Transverse colon (tissue), 4 donors: ENCODE results near the gene DTWD1. TPM values are rescaled to one million over a fixed set of nuclear protein-coding genes. Genes with fewer than 3 reads are reported as not detected.

Experiments used
- total RNA-seq, 4 donors: library from RNA; depleted of rRNA; stranded (reverse); fragments of >200 nt; gene quantifications; one replicate each; pipeline ENCODE4 v1.1.0, GENCODE V29; 2016

DTWD1 gene
- total RNA-seq, 4 donors from 2014 or later: 3.0 to 22.1 (median 17.1) TPM

Other genes starting within 250 kb of the DTWD1 start
- 10 to 100 TPM; 11.2 to 18.6 (median 17.9) TPM for gene FGF7, start 197.8 kb upstream of the DTWD1 start, total RNA-seq
- 1 to 10 TPM; 3.3 to 9.2 (median 6.6) TPM for gene FAM227B, start 230 bp upstream of the DTWD1 start, total RNA-seq